ENCODE data around the gene PANX2. TPM values are rescaled to one million over a fixed set of nuclear protein-coding genes. Genes with fewer than 3 reads are reported as not detected.

PANX2 gene
- total RNA-seq (2022; extraction: Qiagen RNA extraction; ENCODE audit: low read depth), result 3.7 to 7.7 TPM (median 7.1 TPM) in 5 replicates

GRCh38 chr22:50170453-50171318, at the start of gene PANX2:
Gene PANX2 (plus strand): TSS chr22:50170731. CDS start chr22:50170731, 0 bp downstream.

GRCh38 chr22:50185375-50186087, 15.0 kb downstream of the PANX2 start, which contains the start of gene TRABD:
Gene TRABD (plus strand): TSS chr22:50185913. CDS start chr22:50193061, 7,148 bp downstream.

GRCh38 chr22:50200461-50201190, 30.1 kb downstream of the PANX2 start, which contains the start of gene SELENOO:
Gene SELENOO (plus strand): TSS chr22:50201011. CDS start chr22:50201037, 26 bp downstream.

Other genes with a start within 250 kb of the PANX2 start
- 23.0 to 64.0 TPM (median 52.7 TPM) in 5 replicates for gene PIM3, start 210.0 kb upstream of the PANX2 start, total RNA-seq (2022; extraction: Qiagen RNA extraction; ENCODE audit: low read depth)
- gene IL17REL, start 158.0 kb upstream of the PANX2 start, total RNA-seq (2022; extraction: Qiagen RNA extraction; ENCODE audit: low read depth), result 0.06 TPM in 1 of 5 replicates, not detected in the others
- gene TTLL8, start 112.4 kb upstream of the PANX2 start, total RNA-seq (2022; extraction: Qiagen RNA extraction; ENCODE audit: low read depth), result not detected in 5 replicates
- gene MLC1, start 85.3 kb upstream of the PANX2 start, total RNA-seq (2022; extraction: Qiagen RNA extraction; ENCODE audit: low read depth), result 0.04 to 0.08 TPM in 2 of 5 replicates, not detected in the others
- gene MOV10L1, start 80.7 kb upstream of the PANX2 start, total RNA-seq (2022; extraction: Qiagen RNA extraction; ENCODE audit: low read depth), result not detected in 5 replicates
- 17.4 to 41.6 TPM (median 34.7 TPM) in 5 replicates for gene TRABD, start 15.2 kb downstream of the PANX2 start, total RNA-seq (2022; extraction: Qiagen RNA extraction; ENCODE audit: low read depth)
- 9.5 to 23.6 TPM (median 18.4 TPM) in 5 replicates for gene SELENOO, start 30.3 kb downstream of the PANX2 start, total RNA-seq (2022; extraction: Qiagen RNA extraction; ENCODE audit: low read depth)
- 4.5 to 13.6 TPM (median 11.5 TPM) in 5 replicates for gene TUBGCP6, start 74.3 kb downstream of the PANX2 start, total RNA-seq (2022; extraction: Qiagen RNA extraction; ENCODE audit: low read depth)
- gene HDAC10, start 80.5 kb downstream of the PANX2 start, total RNA-seq (2022; extraction: Qiagen RNA extraction; ENCODE audit: low read depth), result 5.7 to 14.6 TPM (median 10.7 TPM) in 5 replicates
- gene MAPK12, start 91.0 kb downstream of the PANX2 start, total RNA-seq (2022; extraction: Qiagen RNA extraction; ENCODE audit: low read depth), result 17.0 to 30.2 TPM (median 24.5 TPM) in 5 replicates
- gene MAPK11, start 99.6 kb downstream of the PANX2 start, total RNA-seq (2022; extraction: Qiagen RNA extraction; ENCODE audit: low read depth), result 3.8 to 7.8 TPM (median 6.5 TPM) in 5 replicates
- gene PLXNB2, start 136.9 kb downstream of the PANX2 start, total RNA-seq (2022; extraction: Qiagen RNA extraction; ENCODE audit: low read depth), result 62.3 to 128 TPM (median 115 TPM) in 5 replicates
- gene DENND6B, start 156.3 kb downstream of the PANX2 start, total RNA-seq (2022; extraction: Qiagen RNA extraction; ENCODE audit: low read depth), result 1.6 to 4.3 TPM (median 3.6 TPM) in 5 replicates
- gene PPP6R2, start 172.6 kb downstream of the PANX2 start, total RNA-seq (2022; extraction: Qiagen RNA extraction; ENCODE audit: low read depth), result 8.2 to 15.9 TPM (median 12.4 TPM) in 5 replicates